Testis (tissue), 3 donors: Measurements from ENCODE around the gene GOLGA6C. TPM values are rescaled to one million over a fixed set of nuclear protein-coding genes. Genes with fewer than 3 reads are reported as not detected.
"Not testable (repeated sequence)": the region's sequence is repeated elsewhere in the genome, so short reads cannot be mapped to it uniquely, and the experiment has no call there.

Experiments used
- DNase-seq: peaks from one replicate; pipeline ENCODE4 v3.0.0-alpha.2; 2019
- H3K27ac ChIP-seq, 2 donors: fragments of 200-600 bp; sonication (generic); one replicate each; pipeline ENCODE4 v1.5.1; 2019
- H3K27me3 ChIP-seq: fragments of 200-600 bp; sonication (generic); one replicate; pipeline ENCODE4 v1.5.1; 2019
- H3K36me3 ChIP-seq: fragments of 200-600 bp; sonication (generic); one replicate; pipeline ENCODE4 v1.5.1; 2017; ENCODE audit warnings: low read depth; ENCODE audit errors: missing control alignments
- H3K4me1 ChIP-seq: fragments of 200-600 bp; sonication (generic); one replicate; pipeline ENCODE4 v1.5.1; 2019
- H3K4me3 ChIP-seq, 2 donors: fragments of 200-600 bp; sonication (generic); one replicate each; pipeline ENCODE4 v1.5.1; 2017 to 2019
- H3K9me3 ChIP-seq: fragments of 200-600 bp; sonication (generic); one replicate; pipeline ENCODE4 v1.5.1; 2017
- POLR2A ChIP-seq: fragments of 450-650 bp; IDR thresholded peaks from one replicate; pipeline ENCODE4 v1.6.1; 2017; ENCODE audit warnings: antibody characterized with exemption, mild to moderate bottlenecking, moderate library complexity
- WGBS, 2 donors: methylation state at CpG; one replicate each; pipeline ENCODE4 v1.1.5; 2018; 5-methylcytosine and 5-hydroxymethylcytosine counted together
- intact Hi-C: fragments of 100-400 bp; cut with DNase I; formaldehyde crosslinking; loops from one replicate; pipeline ENCODE4 v1.15.1; 2023; ENCODE audit warnings: low total_unique reads
- polyA plus RNA-seq: library from polyadenylated mRNA; stranded (reverse); fragments of 350-450 nt; fragmentation: Illumina TruSeq; extraction: RNeasy Lipid Tissue Mini Kit (QIAGEN cat#74804); gene quantifications from one replicate; pipeline ENCODE4 v1.2.3, GENCODE V29; 2014; ENCODE audit warnings: low read depth, low replicate concordance; ENCODE audit not compliant: insufficient read depth
- total RNA-seq, 2 donors: library from RNA; depleted of rRNA; stranded (reverse); fragments of >200 nt; gene quantifications; one replicate each; pipeline ENCODE4 v1.2.3, GENCODE V29; 2016
- TF ChIP-seq, protein P1 (sequence below), 3 experiments: fragments of 450-650 bp in 2 of 3; fragments of 200-600 bp in 1 of 3; sonication (generic) in 1 of 3; IDR thresholded peaks; one replicate each; pipeline ENCODE4 v1.5.1; 2016 to 2019; ENCODE audit warnings: antibody characterized with exemption in 3 of 3, mild to moderate bottlenecking in 2 of 3, moderate library complexity in 1 of 3

Gene GOLGA6C
- total and polyA plus RNA-seq, 3 donors from 2014 or later = 9.1 to 16.1 (median 15.1) TPM

GRCh38 chr15:75214293-75215096, 43.6 kb upstream of the GOLGA6C start:
- Histone ChIP-seq H3K27ac (peak overlapping the region in 1 of 2 donors; percentile 14), H3K36me3 (no peaks in the 10 kb centered on the region), H3K9me3 (no peaks in the 10 kb centered on the region), H3K4me3 (no peak overlapping the region), H3K27me3 (no peaks in the 10 kb centered on the region), H3K4me1 (peaks cover 35% of the 10 kb centered on the region)
- intact Hi-C loops = no loop called here
- 54 to 61% methylated on average over 7 to 13 of the region's 13 CpGs for WGBS, 2 donors
- DNase-seq = no peak
- TF ChIP-seq, protein P1, sequence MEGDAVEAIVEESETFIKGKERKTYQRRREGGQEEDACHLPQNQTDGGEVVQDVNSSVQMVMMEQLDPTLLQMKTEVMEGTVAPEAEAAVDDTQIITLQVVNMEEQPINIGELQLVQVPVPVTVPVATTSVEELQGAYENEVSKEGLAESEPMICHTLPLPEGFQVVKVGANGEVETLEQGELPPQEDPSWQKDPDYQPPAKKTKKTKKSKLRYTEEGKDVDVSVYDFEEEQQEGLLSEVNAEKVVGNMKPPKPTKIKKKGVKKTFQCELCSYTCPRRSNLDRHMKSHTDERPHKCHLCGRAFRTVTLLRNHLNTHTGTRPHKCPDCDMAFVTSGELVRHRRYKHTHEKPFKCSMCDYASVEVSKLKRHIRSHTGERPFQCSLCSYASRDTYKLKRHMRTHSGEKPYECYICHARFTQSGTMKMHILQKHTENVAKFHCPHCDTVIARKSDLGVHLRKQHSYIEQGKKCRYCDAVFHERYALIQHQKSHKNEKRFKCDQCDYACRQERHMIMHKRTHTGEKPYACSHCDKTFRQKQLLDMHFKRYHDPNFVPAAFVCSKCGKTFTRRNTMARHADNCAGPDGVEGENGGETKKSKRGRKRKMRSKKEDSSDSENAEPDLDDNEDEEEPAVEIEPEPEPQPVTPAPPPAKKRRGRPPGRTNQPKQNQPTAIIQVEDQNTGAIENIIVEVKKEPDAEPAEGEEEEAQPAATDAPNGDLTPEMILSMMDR (IDR thresholded peaks at IDR 0.05) = no peak
- no peak for TF ChIP-seq POLR2A

DNA sequence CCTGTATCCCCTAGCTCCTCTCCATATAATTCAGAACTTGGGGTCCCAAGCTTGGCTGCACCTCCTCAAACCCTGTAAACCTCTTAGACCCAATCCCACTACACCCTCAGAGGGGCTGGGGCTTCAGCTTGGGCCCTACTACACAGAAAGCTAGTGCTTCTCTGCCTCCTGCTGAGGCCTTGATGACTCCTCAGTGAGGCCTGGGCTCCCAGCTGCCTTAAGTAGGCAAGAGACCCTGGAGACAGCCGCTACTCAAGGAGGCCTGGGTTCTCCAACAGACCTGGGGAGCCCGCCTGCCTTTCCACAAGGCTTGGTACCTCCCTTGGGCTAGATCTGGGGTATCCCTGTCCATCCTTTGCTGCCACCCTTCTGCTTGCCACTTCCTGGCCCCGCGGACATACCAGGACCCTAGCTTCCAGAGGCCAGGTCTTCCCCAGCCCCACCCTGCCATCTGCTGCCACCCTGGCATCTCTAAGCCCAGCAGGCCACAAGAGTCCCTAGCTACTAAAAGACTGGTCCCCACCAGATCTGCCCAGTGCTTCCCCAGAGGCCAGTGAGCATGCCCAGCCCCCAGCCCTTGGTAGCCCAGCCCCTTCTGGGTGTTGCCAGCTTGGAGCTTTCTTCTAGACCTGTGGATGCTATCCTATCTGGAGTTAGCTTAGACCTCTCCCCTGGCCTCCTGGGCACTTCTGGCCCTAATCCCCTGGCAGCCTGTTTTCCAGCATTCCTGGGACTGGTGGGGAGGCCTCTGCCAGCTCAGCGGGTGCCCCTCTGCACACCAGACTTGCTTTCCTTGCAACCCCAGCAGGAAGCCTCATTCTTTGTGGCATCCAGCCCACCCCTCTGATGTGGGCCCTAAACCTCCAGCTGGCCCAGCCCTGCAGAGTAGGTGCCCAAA, 42.8 kb upstream of the GOLGA6C start:
- Histone ChIP-seq H3K27me3 (no peaks in the 10 kb centered on the region), H3K4me3 (no peak overlapping the region), H3K27ac (peak overlapping the region in 1 of 2 donors; percentile 14), H3K36me3 (no peaks in the 10 kb centered on the region), H3K4me1 (peaks cover 28% of the 10 kb centered on the region), H3K9me3 (no peaks in the 10 kb centered on the region)
- intact Hi-C loops = no loop called here
- no peak for DNase-seq
- 94 to 100% methylated on average over 4 to 5 of the region's 5 CpGs for WGBS, 2 donors
- no peak for TF ChIP-seq POLR2A
- TF ChIP-seq, protein P1 (IDR thresholded peaks at IDR 0.05) = no peak

DNA sequence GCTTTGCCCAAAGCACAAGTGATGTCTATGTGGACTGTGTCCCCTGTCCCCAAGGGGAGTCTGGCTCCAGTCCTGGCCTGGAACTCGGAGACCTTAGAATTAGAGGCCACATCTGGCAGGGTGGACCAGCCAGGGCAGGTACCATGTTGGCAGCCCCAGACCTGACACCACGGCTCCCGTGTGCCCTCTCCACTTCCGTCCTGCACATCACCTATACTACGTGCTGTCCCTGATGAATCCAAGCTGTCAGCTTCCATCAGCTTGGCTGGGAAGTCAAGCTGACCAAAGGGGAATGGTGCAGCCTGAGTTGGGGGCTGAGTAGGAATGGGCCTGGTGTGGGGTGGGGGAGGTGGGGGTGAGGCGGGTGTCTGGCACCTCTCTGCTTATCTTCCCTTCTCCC, 41.1 kb upstream of the GOLGA6C start:
- Histone ChIP-seq H3K27ac (no peak overlapping the region), H3K36me3 (no peaks in the 10 kb centered on the region), H3K4me3 (no peak overlapping the region), H3K9me3 (no peaks in the 10 kb centered on the region), H3K27me3 (no peaks in the 10 kb centered on the region), H3K4me1 (peaks cover 23% of the 10 kb centered on the region)
- no peak for TF ChIP-seq POLR2A
- TF ChIP-seq, protein P1 (IDR thresholded peaks at IDR 0.05) = no peak
- WGBS, 2 donors = 87 to 92% methylated on average over 5 to 6 of the region's 6 CpGs
- intact Hi-C loops = no loop called here
- DNase-seq = no peak

- H3K9me3 ChIP-seq, DNase-seq, H3K27ac ChIP-seq, H3K36me3 ChIP-seq, H3K4me3 ChIP-seq, H3K27me3 ChIP-seq, intact Hi-C loops: not testable (repeated sequence)
- WGBS, 2 donors = 92% methylated on average over 3 of the region's 3 CpGs
- peaks cover 19% of the 10 kb centered on the region for H3K4me1 ChIP-seq
These were observed 40.6 kb upstream of the GOLGA6C start for GRCh38 chr15:75217574-75217973.

- DNase-seq, H3K27ac ChIP-seq, H3K36me3 ChIP-seq, H3K9me3 ChIP-seq, intact Hi-C loops, H3K27me3 ChIP-seq, H3K4me3 ChIP-seq: not testable (repeated sequence)
- 64 to 65% methylated on average over 4 of the region's 4 CpGs for WGBS, 2 donors
- peaks cover 11% of the 10 kb centered on the region for H3K4me1 ChIP-seq
These were observed 38.6 kb upstream of the GOLGA6C start for GRCh38 chr15:75219507-75219929.
